Measurements from ENCODE around the gene OBP2A. TPM values are rescaled to one million over a fixed set of nuclear protein-coding genes. Genes with fewer than 3 reads are reported as not detected.

Gene OBP2A
- total and polyA plus RNA-seq, 8 donors = not detected

DNA sequence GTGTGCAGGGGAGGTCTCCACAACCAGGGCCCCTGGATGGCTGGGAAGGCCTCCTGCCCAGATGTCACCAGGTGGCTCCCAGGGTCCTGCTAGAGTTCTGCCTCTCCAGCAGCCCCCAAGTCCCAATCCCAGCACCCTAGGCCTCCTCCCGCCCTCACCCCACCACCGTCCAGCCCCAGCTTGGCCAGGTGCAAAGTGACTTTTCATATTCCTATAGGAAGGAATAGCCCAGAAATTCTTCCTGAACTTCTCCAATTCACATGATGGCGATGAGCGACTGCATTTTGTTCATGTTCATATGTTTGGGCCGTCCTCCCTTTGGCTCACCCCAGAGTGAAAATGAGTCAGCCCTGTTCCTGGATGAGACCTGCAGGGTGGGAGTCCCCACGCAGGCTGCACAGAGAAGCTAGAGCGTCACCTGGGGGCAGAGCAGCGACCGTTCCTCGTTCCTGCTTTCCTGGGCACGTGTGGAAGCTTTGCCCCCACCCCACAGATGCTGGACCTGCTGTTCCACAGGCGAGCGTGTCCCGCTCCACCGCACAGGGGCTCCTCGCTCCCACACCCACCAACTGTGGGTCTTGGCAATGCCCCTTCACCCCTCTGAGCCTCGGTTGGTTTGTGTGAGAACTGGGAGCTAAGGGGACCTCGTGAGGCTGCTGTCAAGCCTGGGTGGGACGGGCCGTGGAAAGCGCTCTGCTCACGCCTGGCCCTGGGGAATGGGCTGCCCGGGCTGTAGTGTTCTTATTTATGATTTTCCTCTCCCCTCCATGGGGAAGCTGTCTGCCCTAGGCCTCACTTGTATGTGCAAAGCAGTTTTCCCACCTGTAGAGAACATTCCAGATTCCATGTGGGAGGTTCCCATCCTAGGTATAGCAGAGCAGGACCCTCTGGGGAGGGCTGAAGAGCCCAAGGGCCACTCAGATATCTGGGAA is 38.6 kb upstream of the OBP2A start:
- peaks cover 0 to 4% of the 10 kb centered on the region in 2 donors for H3K9me3 ChIP-seq
- ATAC-seq (no peak), DNase-seq (peak in 2 of 4 donors; percentile 20 to 72)
- no peaks in the 10 kb centered on the region for H3K27me3 ChIP-seq
- TF ChIP-seq, protein P1, sequence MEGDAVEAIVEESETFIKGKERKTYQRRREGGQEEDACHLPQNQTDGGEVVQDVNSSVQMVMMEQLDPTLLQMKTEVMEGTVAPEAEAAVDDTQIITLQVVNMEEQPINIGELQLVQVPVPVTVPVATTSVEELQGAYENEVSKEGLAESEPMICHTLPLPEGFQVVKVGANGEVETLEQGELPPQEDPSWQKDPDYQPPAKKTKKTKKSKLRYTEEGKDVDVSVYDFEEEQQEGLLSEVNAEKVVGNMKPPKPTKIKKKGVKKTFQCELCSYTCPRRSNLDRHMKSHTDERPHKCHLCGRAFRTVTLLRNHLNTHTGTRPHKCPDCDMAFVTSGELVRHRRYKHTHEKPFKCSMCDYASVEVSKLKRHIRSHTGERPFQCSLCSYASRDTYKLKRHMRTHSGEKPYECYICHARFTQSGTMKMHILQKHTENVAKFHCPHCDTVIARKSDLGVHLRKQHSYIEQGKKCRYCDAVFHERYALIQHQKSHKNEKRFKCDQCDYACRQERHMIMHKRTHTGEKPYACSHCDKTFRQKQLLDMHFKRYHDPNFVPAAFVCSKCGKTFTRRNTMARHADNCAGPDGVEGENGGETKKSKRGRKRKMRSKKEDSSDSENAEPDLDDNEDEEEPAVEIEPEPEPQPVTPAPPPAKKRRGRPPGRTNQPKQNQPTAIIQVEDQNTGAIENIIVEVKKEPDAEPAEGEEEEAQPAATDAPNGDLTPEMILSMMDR (IDR thresholded peaks at IDR 0.05) = no peak
- peaks cover 0 to 33% of the 10 kb centered on the region in 2 donors for H3K36me3 ChIP-seq
- H3K4me1 ChIP-seq = peaks cover 0 to under 1% of the 10 kb centered on the region in 2 donors
- H3K4me3 ChIP-seq = no peak overlapping the region
- no peak overlapping the region for H3K27ac ChIP-seq
- intact Hi-C loops (cut with DNase I) = no loop called here

DNA sequence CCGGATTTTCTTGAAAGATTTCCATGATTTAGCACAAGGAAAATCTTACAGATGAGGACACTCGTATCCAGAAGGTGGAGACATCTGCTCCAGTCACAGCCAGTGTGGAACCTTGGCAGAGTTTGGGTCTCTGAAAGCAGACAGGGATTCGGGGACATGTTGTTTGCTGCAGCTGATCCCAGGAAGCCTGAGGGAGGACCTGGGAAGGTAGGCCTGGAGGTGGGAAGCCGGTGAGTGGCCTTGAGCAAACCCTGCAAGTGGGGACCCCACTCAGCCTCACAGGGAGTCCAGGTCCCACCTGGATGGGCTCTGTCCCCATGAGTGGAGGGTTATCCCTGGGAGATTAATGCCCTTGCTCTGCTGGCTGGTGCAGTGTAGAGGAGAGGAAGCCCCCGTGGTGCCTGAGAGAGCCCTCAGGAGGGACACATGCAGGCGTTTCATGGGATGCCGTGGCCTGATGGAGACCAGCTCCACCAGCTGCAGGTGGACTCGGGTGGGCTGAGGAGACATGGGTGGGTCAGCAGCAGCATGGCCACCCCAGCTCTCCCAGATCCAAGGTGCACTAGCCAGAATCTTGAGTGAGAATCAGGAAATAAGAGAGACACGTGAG is 37.6 kb upstream of the OBP2A start:
- Histone ChIP-seq H3K27ac (no peak overlapping the region), H3K27me3 (no peaks in the 10 kb centered on the region), H3K36me3 (peaks cover 0 to 24% of the 10 kb centered on the region in 2 donors), H3K9me3 (peaks cover 0 to 4% of the 10 kb centered on the region in 2 donors), H3K4me1 (no peaks in the 10 kb centered on the region), H3K4me3 (no peak overlapping the region)
- peak in 2 of 4 donors; percentile 13 to 29 for DNase-seq
- intact Hi-C loops (cut with DNase I) = no loop called here
- TF ChIP-seq, protein P1 (IDR thresholded peaks at IDR 0.05) = no peak
- ATAC-seq = no peak

DNA sequence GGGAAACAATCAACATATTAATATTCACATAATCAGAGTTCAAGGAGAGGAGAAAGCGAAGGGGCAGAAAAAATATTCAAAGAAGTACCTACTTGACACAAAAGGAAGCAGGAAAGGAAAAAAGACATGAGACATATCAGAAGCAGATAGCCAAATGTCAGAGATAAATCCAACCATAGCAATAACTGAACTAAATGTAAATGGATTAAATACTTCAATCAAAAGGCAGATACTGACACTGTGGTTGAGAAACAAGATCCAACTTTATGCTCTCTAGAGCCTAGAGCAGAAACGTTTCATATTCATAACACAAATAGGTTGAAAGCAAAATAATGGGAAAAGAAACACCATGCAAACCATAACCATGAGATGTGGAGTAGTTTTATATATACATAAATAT is 36.5 kb upstream of the OBP2A start:
- ATAC-seq (no peak), DNase-seq (no peak)
- no peak overlapping the region for H3K27ac ChIP-seq
- no peak overlapping the region for H3K4me3 ChIP-seq
- H3K27me3 ChIP-seq = peaks cover 0 to under 1% of the 10 kb centered on the region in 2 donors
- TF ChIP-seq, protein P1 (IDR thresholded peaks at IDR 0.05) = no peak
- H3K9me3 ChIP-seq = peaks cover 0 to 4% of the 10 kb centered on the region in 2 donors
- H3K4me1 ChIP-seq = no peaks in the 10 kb centered on the region
- intact Hi-C loops (cut with DNase I) = no loop called here
- H3K36me3 ChIP-seq = peaks cover 0 to 12% of the 10 kb centered on the region in 2 donors

DNA sequence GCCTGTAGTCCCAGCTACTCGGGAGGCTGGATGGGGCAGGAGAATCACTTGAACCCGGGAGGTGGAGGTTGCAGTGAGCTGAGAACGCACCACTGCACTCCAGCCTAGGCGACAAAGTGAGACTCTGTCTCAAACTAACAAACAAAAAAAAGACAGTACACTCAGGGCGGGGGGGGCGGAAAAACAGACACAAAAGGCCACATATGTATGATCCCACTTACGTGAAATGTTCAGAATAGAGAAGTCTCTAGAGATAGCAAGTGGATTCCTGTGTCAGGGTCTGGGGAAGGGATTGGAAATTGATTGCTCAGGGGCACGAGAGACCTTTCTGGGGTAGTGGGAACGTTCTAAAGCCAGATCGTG is 33.7 kb upstream of the OBP2A start:
- no peak for ATAC-seq
- Histone ChIP-seq H3K27me3 (peaks cover 0 to 17% of the 10 kb centered on the region in 2 donors), H3K4me1 (no peaks in the 10 kb centered on the region), H3K4me3 (no peak overlapping the region), H3K36me3 (no peaks in the 10 kb centered on the region), H3K27ac (no peak overlapping the region), H3K9me3 (peaks cover 0 to 4% of the 10 kb centered on the region in 2 donors)
- intact Hi-C loops (cut with DNase I) = no loop called here
- peak in 1 of 4 donors; percentile 33 for DNase-seq
- TF ChIP-seq, protein P1 (IDR thresholded peaks at IDR 0.05) = no peak

DNA sequence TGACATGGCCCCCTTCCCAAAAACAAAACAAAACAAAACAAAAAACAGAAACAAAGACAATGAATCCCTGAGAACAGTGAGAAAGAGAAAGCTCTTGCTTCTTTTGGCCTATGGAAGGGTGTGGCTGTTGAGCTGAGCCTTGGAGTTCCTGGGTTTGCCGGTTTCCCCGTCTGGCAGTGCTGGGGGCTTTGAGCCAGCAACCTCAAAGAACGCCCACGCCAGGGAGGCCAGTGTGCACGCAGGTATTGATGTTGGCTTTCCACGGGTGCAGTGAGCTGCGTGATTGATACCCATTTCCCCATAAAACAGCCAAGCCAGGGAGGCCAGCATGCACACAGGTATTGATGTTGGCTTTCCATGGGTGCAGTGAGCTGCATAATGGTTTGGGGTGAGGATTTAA is 33.0 kb upstream of the OBP2A start:
- H3K27ac ChIP-seq = no peak overlapping the region
- no peaks in the 10 kb centered on the region for H3K36me3 ChIP-seq
- peak in 1 of 4 donors; percentile 17 for DNase-seq
- H3K4me1 ChIP-seq = no peaks in the 10 kb centered on the region
- no peak overlapping the region for H3K4me3 ChIP-seq
- intact Hi-C loops (cut with DNase I) = no loop called here
- ATAC-seq = no peak
- peaks cover 0 to 4% of the 10 kb centered on the region in 2 donors for H3K9me3 ChIP-seq
- TF ChIP-seq, protein P1 (IDR thresholded peaks at IDR 0.05) = no peak
- H3K27me3 ChIP-seq = peaks cover 0 to 24% of the 10 kb centered on the region in 2 donors

All from left lung (tissue), 10 donors.